Smooth muscle cell (in vitro differentiated cells): ENCODE results near the gene F12. TPM values are rescaled to one million over a fixed set of nuclear protein-coding genes. Genes with fewer than 3 reads are reported as not detected.

Experiments
- DNase-seq: peaks from one replicate; lab custom pipeline; 2025; ENCODE audit not compliant: unreplicated experiment; lab: John Stamatoyannopoulos, UW
- H2AFZ ChIP-seq: fragments of 200-600 bp; sonication (generic); 2 replicates; pipeline ENCODE4 v1.6.0; 2016; ENCODE audit warnings: antibody characterized with exemption, low read depth, mild to moderate bottlenecking
- H3F3A ChIP-seq: fragments of 200-600 bp; sonication (generic); 2 replicates; pipeline ENCODE4 v1.6.0; 2017; ENCODE audit warnings: antibody characterized with exemption, low read depth
- H3K27ac ChIP-seq: fragments of 200-600 bp; sonication (generic); 2 replicates; pipeline ENCODE4 v1.5.1; 2016; ENCODE audit warnings: low read depth, mild to moderate bottlenecking
- H3K27me3 ChIP-seq: fragments of 200-600 bp; sonication (generic); 2 replicates; pipeline ENCODE4 v1.6.1; 2016; ENCODE audit warnings: low read depth, mild to moderate bottlenecking
- H3K36me3 ChIP-seq: fragments of 200-600 bp; sonication (generic); 2 replicates; pipeline ENCODE4 v1.5.1; 2016; ENCODE audit warnings: low read depth
- H3K4me1 ChIP-seq: fragments of 200-600 bp; sonication (generic); 2 replicates; pipeline ENCODE4 v1.5.1; 2016; ENCODE audit warnings: low read depth
- H3K4me2 ChIP-seq: fragments of 200-600 bp; sonication (generic); 2 replicates; pipeline ENCODE4 v1.6.0; 2016; ENCODE audit warnings: mild to moderate bottlenecking
- H3K4me3 ChIP-seq: fragments of 200-600 bp; sonication (generic); 2 replicates; pipeline ENCODE4 v1.5.1; 2016; ENCODE audit warnings: mild to moderate bottlenecking
- H3K79me2 ChIP-seq: fragments of 200-600 bp; sonication (generic); 2 replicates; pipeline ENCODE4 v1.6.0; 2016; ENCODE audit warnings: low read depth, mild to moderate bottlenecking
- H3K9ac ChIP-seq: fragments of 200-600 bp; sonication (generic); 2 replicates; pipeline ENCODE4 v1.6.0; 2016; ENCODE audit warnings: low read depth
- H3K9me3 ChIP-seq: fragments of 200-600 bp; sonication (generic); replicated peaks from 2 replicates; pipeline ENCODE4 v1.5.1; 2016; ENCODE audit warnings: low read depth
- H4K20me1 ChIP-seq: fragments of 200-600 bp; sonication (generic); 2 replicates; pipeline ENCODE4 v1.6.0; 2016; ENCODE audit warnings: low read depth
- WGBS: methylation state at CpG from one replicate; pipeline ENCODE4 v1.1.7; 2016; ENCODE audit warnings: low lambda C conversion rate; 5-methylcytosine and 5-hydroxymethylcytosine counted together
- polyA plus RNA-seq: library from polyadenylated mRNA; unstranded; fragments of >200 nt; fragmentation: Nextera tagmentation; extraction: Ambion mirVana; gene quantifications from 2 replicates; pipeline ENCODE4 v1.2.1, GENCODE V29; 2016
- total RNA-seq: library from RNA; depleted of rRNA; stranded (reverse); fragments of >200 nt; gene quantifications from 2 replicates; pipeline ENCODE4 v1.2.3, GENCODE V29; 2014
- TF ChIP-seq, protein P1 (sequence below): fragments of 200-600 bp; sonication (generic); IDR thresholded peaks from 2 replicates; pipeline ENCODE4 v1.5.1; 2017; ENCODE audit warnings: borderline replicate concordance, mild to moderate bottlenecking, antibody characterized with exemption; ENCODE audit not compliant: insufficient read depth, poor library complexity, severe bottlenecking

F12 gene
- total and polyA plus RNA-seq, 2 experiments from 2014 or later: 3.6 to 15.0 TPM

DNA sequence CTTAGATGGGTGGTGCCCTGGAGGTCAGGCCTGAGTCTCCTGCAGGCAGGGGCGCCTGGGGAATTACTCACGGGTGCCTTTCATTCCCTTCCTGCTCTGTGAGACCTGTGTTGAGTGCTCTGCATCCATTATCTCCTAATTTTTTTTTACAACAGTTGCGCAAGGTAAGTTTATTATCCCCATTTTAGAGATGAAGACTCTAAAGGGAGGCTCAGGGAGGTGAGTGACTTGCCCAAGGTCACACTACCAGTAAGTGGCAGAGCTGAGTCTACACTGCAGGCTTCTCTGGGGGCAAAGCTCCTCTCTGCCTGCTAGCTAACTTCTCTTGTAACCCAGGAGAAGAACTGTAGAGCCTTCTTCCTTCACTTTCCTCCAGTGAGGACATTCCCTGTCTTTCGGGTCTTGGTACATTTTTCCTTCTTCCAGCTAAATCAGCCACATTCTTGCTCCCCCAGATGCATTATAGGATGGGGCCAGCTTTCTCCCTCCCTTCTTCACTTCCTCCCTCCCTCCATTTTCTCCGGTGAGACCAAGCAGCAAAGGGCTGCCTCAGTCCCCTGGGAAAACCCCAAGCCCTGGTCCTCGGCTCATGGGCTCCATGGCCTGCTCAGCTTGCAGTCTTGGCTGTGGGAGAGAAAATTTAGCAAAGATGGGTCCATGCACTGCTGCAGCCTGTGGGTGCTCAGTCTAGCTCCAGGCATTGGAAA is 39.0 kb upstream of the F12 start:
- TF ChIP-seq, protein P1, sequence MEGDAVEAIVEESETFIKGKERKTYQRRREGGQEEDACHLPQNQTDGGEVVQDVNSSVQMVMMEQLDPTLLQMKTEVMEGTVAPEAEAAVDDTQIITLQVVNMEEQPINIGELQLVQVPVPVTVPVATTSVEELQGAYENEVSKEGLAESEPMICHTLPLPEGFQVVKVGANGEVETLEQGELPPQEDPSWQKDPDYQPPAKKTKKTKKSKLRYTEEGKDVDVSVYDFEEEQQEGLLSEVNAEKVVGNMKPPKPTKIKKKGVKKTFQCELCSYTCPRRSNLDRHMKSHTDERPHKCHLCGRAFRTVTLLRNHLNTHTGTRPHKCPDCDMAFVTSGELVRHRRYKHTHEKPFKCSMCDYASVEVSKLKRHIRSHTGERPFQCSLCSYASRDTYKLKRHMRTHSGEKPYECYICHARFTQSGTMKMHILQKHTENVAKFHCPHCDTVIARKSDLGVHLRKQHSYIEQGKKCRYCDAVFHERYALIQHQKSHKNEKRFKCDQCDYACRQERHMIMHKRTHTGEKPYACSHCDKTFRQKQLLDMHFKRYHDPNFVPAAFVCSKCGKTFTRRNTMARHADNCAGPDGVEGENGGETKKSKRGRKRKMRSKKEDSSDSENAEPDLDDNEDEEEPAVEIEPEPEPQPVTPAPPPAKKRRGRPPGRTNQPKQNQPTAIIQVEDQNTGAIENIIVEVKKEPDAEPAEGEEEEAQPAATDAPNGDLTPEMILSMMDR: no peak
- 91% methylated on average over 6 of the region's 6 CpGs for WGBS

DNA sequence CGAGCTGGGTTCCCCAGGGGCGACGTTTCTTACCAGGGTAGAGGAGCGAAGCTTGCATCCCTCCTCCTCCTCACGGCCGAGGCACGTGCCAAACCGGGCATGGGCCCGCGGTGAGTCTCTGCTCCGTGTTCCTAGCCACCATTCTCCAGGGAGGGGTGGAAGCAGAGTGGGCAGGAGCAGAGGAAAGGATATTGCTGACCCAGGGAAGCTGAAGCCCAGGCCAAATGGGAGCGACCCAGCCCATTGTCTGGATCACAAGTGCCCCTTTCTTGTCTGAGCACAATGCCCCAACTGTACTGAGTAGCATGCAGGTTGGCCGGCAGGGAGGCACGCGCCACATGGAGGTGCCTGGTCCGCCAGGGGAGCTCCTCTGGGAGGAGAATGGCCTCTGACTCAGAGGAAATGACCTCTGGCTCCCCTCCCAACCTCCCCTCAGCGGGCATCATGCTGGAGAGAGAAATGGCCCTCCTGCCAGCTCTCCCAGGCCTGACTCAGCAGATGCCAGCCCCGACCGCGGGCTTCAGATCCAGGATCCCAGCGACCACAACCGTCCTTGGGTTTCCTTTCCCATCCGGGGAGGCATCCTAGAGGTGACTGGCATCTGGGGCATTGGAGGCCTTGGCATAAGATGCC is 38.4 kb upstream of the F12 start:
- Histone ChIP-seq H2AFZ (no peak overlapping the region), H3K27ac (peak overlapping the region; percentile 38), H3K4me3 (peak overlapping the region; percentile 85), H3K9ac (no peak overlapping the region), H3K9me3 (no peaks in the 10 kb centered on the region), H3K4me2 (peak overlapping the region; percentile 97), H3F3A (peaks cover 9% of the 10 kb centered on the region), H4K20me1 (peaks cover 15% of the 10 kb centered on the region), H3K4me1 (peaks cover 13% of the 10 kb centered on the region), H3K79me2 (no peaks in the 10 kb centered on the region), H3K27me3 (no peaks in the 10 kb centered on the region), H3K36me3 (no peaks in the 10 kb centered on the region)
- peak; percentile 26 for DNase-seq
- TF ChIP-seq, protein P1: no peak
- WGBS: 14% methylated on average over 23 of the region's 23 CpGs

More for the DNA sequence above, 39.0 kb upstream of the F12 start:
- peaks cover 9% of the 10 kb centered on the region for H3F3A ChIP-seq
- H3K4me3 ChIP-seq: no peak overlapping the region
- no peaks in the 10 kb centered on the region for H3K27me3 ChIP-seq
- no peak for DNase-seq
- no peaks in the 10 kb centered on the region for H3K36me3 ChIP-seq
- H3K9ac ChIP-seq: no peak overlapping the region
- no peak overlapping the region for H2AFZ ChIP-seq
- H3K9me3 ChIP-seq: no peaks in the 10 kb centered on the region
- H3K79me2 ChIP-seq: no peaks in the 10 kb centered on the region
- H3K4me2 ChIP-seq: peak overlapping the region; percentile 97
- H3K27ac ChIP-seq: no peak overlapping the region
- peaks cover 21% of the 10 kb centered on the region for H4K20me1 ChIP-seq
- H3K4me1 ChIP-seq: peaks cover 13% of the 10 kb centered on the region

DNA sequence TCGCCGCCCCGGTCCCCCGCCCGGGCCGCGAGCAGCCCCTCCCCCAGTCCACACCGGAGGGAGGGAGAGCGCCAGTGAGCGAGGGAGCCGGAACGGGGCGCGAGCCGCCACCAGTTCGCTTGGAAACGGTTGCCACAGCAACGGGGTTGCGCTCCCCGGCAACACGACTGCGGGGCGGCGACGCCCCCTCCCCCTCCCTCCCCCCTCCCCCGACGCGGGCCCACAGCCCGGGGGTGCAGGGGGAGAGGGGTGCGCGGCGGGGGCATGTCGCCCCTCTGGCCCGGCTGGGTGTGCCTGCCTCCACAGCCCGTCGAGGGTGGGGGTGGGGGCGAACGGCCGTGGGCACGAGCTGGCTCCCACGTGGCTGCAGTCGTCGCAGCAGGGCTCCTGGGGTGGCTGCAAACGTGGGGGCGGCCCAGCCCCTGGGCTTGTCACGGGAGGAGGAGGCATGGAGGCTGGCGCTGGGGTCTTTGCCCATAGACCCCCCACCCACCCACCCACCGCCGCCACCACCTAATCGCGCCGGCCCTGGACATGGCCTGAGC is 37.8 kb upstream of the F12 start:
- WGBS: 2% methylated on average over 11 of the region's 52 CpGs
- H3K79me2 ChIP-seq: no peaks in the 10 kb centered on the region
- H3K27me3 ChIP-seq: no peaks in the 10 kb centered on the region
- no peaks in the 10 kb centered on the region for H3K36me3 ChIP-seq
- H2AFZ ChIP-seq: no peak overlapping the region
- H3K27ac ChIP-seq: no peak overlapping the region
- H3K4me3 ChIP-seq: peak overlapping the region; percentile 85
- TF ChIP-seq, protein P1: no peak
- peak overlapping the region; percentile 61 for H3K9ac ChIP-seq
- peak overlapping the region; percentile 97 for H3K4me2 ChIP-seq
- peaks cover 13% of the 10 kb centered on the region for H3K4me1 ChIP-seq
- peaks cover 9% of the 10 kb centered on the region for H3F3A ChIP-seq
- peak; percentile 58 for DNase-seq
- H4K20me1 ChIP-seq: peaks cover 12% of the 10 kb centered on the region
- H3K9me3 ChIP-seq: no peaks in the 10 kb centered on the region
